GM23338 (cell line): ENCODE data around the gene TRAPPC12. TPM values are rescaled to one million over a fixed set of nuclear protein-coding genes. Genes with fewer than 3 reads are reported as not detected.

Experiments used
- ATAC-seq: fragments of 200-7000 bp; cut with Tn5 transposase; 3 replicates; pipeline ENCODE4 v1.9.1; 2020
- DNase-seq: peaks from one replicate; pipeline ENCODE4 v3.0.0-alpha.2; 2015; ENCODE audit warnings: low spot score
- H2AFZ ChIP-seq: fragments of 200-600 bp; sonication (generic); 2 replicates; pipeline ENCODE4 v1.8.0; 2016; ENCODE audit warnings: antibody characterized with exemption, mild to moderate bottlenecking, moderate library complexity
- H3F3A ChIP-seq: fragments of 200-600 bp; sonication (generic); replicated peaks from 2 replicates; pipeline ENCODE4 v1.8.0; 2017; ENCODE audit warnings: antibody characterized with exemption, mixed run types, low read depth
- H3K27ac ChIP-seq: fragments of 200-600 bp; sonication (generic); 2 replicates; pipeline ENCODE4 v1.6.1; 2016; ENCODE audit warnings: low read depth
- H3K27me3 ChIP-seq: fragments of 200-600 bp; sonication (generic); 2 replicates; pipeline ENCODE4 v1.8.0; 2016; ENCODE audit warnings: mild to moderate bottlenecking, mixed run types, moderate library complexity; ENCODE audit not compliant: insufficient read depth
- H3K36me3 ChIP-seq: fragments of 200-600 bp; sonication (generic); 2 replicates; pipeline ENCODE4 v1.8.0; 2016; ENCODE audit warnings: mild to moderate bottlenecking; ENCODE audit not compliant: insufficient read depth
- H3K4me1 ChIP-seq: fragments of 200-600 bp; sonication (generic); 2 replicates; pipeline ENCODE4 v1.8.0; 2016; ENCODE audit warnings: mild to moderate bottlenecking, moderate library complexity; ENCODE audit not compliant: insufficient read depth
- H3K4me2 ChIP-seq: fragments of 200-600 bp; sonication (generic); 2 replicates; pipeline ENCODE4 v1.7.1; 2017; ENCODE audit warnings: mixed run types
- H3K4me3 ChIP-seq: fragments of 200-600 bp; sonication (generic); 2 replicates; pipeline ENCODE4 v1.6.1; 2016; ENCODE audit warnings: mixed run types
- H3K79me2 ChIP-seq: fragments of 200-600 bp; sonication (generic); replicated peaks from 2 replicates; pipeline ENCODE4 v1.8.0; 2017; ENCODE audit warnings: mild to moderate bottlenecking; ENCODE audit not compliant: insufficient read depth
- H3K9me2 ChIP-seq: fragments of 200-600 bp; sonication (generic); 2 replicates; pipeline ENCODE4 v1.8.0; 2017; ENCODE audit not compliant: insufficient read depth
- H4K20me1 ChIP-seq: fragments of 200-600 bp; sonication (generic); replicated peaks from 2 replicates; pipeline ENCODE4 v1.8.0; 2017; ENCODE audit warnings: mild to moderate bottlenecking; ENCODE audit not compliant: insufficient read depth
- H3K27ac Mint-ChIP-seq: 2 replicates; pipeline ENCODE4 v1.8.0; 2020; ENCODE audit warnings: inconsistent platforms, mild to moderate bottlenecking, moderate library complexity, mixed read lengths
- H3K27me3 Mint-ChIP-seq: 3 replicates; pipeline ENCODE4 v1.8.0; 2022; ENCODE audit warnings: low read depth, mild to moderate bottlenecking, moderate library complexity, mixed read lengths, inconsistent platforms; ENCODE audit not compliant: insufficient read depth, poor library complexity
- H3K36me3 Mint-ChIP-seq: 3 replicates; pipeline ENCODE4 v1.8.0; 2021; ENCODE audit warnings: low read depth, mild to moderate bottlenecking, inconsistent platforms, moderate library complexity, mixed read lengths
- H3K4me1 Mint-ChIP-seq: 3 replicates; pipeline ENCODE4 v1.8.0; 2020; ENCODE audit warnings: mild to moderate bottlenecking, inconsistent platforms, mixed read lengths
- H3K4me3 Mint-ChIP-seq: 3 replicates; pipeline ENCODE4 v1.8.0; 2021; ENCODE audit warnings: moderate library complexity, mild to moderate bottlenecking, inconsistent platforms, mixed read lengths
- H3K9me3 Mint-ChIP-seq: 3 replicates; pipeline ENCODE4 v1.8.0; 2020; ENCODE audit warnings: moderate library complexity, mild to moderate bottlenecking, inconsistent platforms, mixed read lengths
- CREB1 ChIP-seq: fragments of 250-450 bp; sonication (Bioruptor Pico); IDR thresholded peaks from 2 replicates; pipeline ENCODE4 v1.5.0; 2020; ENCODE audit warnings: low read depth, mild to moderate bottlenecking, moderate library complexity
- EZH2 ChIP-seq: fragments of 200-600 bp; sonication (generic); IDR thresholded peaks from one replicate; pipeline ENCODE4 v1.8.0; 2017; ENCODE audit warnings: antibody characterized with exemption, mild to moderate bottlenecking, low read depth; ENCODE audit not compliant: unreplicated experiment
- EZH2phosphoT487 ChIP-seq: fragments of 200-600 bp; sonication (generic); IDR thresholded peaks from one replicate; pipeline ENCODE4 v1.8.1; 2018; ENCODE audit warnings: antibody characterized with exemption; ENCODE audit not compliant: unreplicated experiment
- JUNB ChIP-seq: IDR thresholded peaks from one replicate; pipeline ENCODE4 v1.6.1; 2016; ENCODE audit warnings: antibody characterized with exemption; ENCODE audit not compliant: unreplicated experiment
- NANOG ChIP-seq: IDR thresholded peaks from 2 replicates; pipeline ENCODE4 v1.6.1; 2016; ENCODE audit warnings: antibody characterized with exemption, borderline replicate concordance
- STAT1 ChIP-seq: IDR thresholded peaks from one replicate; pipeline ENCODE4 v1.6.1; 2016; ENCODE audit warnings: antibody characterized with exemption; ENCODE audit not compliant: unreplicated experiment
- ZNF114 ChIP-seq: fragments of 250-450 bp; sonication (Bioruptor Pico); IDR thresholded peaks from 2 replicates; pipeline ENCODE4 v1.5.0; 2020; ENCODE audit warnings: mild to moderate bottlenecking, moderate library complexity
- ZNF331 ChIP-seq: fragments of 250-450 bp; sonication (Bioruptor Pico); IDR thresholded peaks from 2 replicates; pipeline ENCODE4 v1.5.0; 2020; ENCODE audit warnings: low read depth, mild to moderate bottlenecking, moderate library complexity
- polyA plus RNA-seq: library from polyadenylated mRNA; unstranded; fragments of >200 nt; fragmentation: Nextera tagmentation; extraction: Ambion mirVana; gene quantifications from 2 replicates; pipeline ENCODE4 v1.2.1, GENCODE V29; 2016
- total RNA-seq: library from RNA; depleted of rRNA; stranded (reverse); fragments of >200 nt; shearing (Covaris generic); gene quantifications from 2 replicates; pipeline ENCODE4 v1.2.3, GENCODE V29; 2014
- TF ChIP-seq, protein P1 (sequence below): fragments of 250-450 bp; sonication (Bioruptor Pico); IDR thresholded peaks from 2 replicates; pipeline ENCODE4 v1.5.0; 2020; ENCODE audit warnings: mild to moderate bottlenecking, moderate library complexity
- TF ChIP-seq, protein P2 (sequence below): IDR thresholded peaks from one replicate; pipeline ENCODE4 v1.6.1; 2018; ENCODE audit warnings: antibody characterized with exemption; ENCODE audit not compliant: unreplicated experiment

The TRAPPC12 gene
- total and polyA plus RNA-seq, 2 experiments from 2014 or later: 48.9 to 57.7 TPM

DNA sequence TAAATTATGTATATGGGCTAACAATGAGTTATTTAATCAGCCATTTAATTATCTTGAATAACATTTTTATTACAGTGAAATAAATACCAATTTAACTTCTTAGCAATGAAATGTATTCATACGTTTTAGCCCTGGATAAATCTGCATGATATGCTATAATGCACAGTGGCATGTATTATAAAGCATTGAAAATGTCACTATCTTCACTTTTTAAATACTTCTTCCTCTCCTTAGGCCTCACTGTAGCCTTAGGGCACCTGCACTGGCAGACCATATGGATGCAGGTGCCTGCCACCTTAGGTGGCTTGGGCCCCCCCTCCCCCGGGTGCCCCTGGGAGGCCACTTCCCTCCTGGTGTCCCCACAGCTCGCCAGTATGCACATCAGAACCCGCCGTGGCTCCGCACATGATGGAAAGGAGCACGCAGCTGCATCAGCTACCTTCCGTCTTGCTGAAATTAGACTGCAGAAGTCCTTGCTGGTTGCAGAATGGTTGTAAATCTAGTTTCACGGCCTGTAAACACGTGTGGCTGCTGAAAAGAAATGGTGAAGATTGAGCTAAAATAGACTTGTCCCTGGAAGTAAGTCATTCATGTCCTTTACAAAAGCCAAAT, 83.1 kb downstream of the TRAPPC12 start (continued):
- TF ChIP-seq, protein P1, sequence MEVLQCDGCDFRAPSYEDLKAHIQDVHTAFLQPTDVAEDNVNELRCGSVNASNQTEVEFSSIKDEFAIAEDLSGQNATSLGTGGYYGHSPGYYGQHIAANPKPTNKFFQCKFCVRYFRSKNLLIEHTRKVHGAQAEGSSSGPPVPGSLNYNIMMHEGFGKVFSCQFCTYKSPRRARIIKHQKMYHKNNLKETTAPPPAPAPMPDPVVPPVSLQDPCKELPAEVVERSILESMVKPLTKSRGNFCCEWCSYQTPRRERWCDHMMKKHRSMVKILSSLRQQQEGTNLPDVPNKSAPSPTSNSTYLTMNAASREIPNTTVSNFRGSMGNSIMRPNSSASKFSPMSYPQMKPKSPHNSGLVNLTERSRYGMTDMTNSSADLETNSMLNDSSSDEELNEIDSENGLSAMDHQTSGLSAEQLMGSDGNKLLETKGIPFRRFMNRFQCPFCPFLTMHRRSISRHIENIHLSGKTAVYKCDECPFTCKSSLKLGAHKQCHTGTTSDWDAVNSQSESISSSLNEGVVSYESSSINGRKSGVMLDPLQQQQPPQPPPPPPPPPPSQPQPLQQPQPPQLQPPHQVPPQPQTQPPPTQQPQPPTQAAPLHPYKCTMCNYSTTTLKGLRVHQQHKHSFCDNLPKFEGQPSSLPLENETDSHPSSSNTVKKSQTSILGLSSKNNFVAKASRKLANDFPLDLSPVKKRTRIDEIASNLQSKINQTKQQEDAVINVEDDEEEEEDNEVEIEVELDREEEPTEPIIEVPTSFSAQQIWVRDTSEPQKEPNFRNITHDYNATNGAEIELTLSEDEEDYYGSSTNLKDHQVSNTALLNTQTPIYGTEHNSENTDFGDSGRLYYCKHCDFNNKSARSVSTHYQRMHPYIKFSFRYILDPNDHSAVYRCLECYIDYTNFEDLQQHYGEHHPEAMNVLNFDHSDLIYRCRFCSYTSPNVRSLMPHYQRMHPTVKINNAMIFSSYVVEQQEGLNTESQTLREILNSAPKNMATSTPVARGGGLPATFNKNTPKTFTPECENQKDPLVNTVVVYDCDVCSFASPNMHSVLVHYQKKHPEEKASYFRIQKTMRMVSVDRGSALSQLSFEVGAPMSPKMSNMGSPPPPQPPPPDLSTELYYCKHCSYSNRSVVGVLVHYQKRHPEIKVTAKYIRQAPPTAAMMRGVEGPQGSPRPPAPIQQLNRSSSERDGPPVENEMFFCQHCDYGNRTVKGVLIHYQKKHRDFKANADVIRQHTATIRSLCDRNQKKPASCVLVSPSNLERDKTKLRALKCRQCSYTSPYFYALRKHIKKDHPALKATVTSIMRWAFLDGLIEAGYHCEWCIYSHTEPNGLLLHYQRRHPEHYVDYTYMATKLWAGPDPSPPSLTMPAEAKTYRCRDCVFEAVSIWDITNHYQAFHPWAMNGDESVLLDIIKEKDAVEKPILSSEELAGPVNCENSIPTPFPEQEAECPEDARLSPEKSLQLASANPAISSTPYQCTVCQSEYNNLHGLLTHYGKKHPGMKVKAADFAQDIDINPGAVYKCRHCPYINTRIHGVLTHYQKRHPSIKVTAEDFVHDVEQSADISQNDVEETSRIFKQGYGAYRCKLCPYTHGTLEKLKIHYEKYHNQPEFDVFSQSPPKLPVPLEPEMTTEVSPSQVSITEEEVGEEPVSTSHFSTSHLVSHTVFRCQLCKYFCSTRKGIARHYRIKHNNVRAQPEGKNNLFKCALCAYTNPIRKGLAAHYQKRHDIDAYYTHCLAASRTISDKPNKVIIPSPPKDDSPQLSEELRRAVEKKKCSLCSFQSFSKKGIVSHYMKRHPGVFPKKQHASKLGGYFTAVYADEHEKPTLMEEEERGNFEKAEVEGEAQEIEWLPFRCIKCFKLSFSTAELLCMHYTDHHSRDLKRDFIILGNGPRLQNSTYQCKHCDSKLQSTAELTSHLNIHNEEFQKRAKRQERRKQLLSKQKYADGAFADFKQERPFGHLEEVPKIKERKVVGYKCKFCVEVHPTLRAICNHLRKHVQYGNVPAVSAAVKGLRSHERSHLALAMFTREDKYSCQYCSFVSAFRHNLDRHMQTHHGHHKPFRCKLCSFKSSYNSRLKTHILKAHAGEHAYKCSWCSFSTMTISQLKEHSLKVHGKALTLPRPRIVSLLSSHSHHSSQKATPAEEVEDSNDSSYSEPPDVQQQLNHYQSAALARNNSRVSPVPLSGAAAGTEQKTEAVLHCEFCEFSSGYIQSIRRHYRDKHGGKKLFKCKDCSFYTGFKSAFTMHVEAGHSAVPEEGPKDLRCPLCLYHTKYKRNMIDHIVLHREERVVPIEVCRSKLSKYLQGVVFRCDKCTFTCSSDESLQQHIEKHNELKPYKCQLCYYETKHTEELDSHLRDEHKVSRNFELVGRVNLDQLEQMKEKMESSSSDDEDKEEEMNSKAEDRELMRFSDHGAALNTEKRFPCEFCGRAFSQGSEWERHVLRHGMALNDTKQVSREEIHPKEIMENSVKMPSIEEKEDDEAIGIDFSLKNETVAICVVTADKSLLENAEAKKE (CRISPR knock-in tag): no peak
- TF ChIP-seq EZH2phosphoT487 (no peak), ZNF331 (CRISPR knock-in tag) (no peak), NANOG (no peak), CREB1 (CRISPR knock-in tag) (no peak), STAT1 (no peak)

DNA sequence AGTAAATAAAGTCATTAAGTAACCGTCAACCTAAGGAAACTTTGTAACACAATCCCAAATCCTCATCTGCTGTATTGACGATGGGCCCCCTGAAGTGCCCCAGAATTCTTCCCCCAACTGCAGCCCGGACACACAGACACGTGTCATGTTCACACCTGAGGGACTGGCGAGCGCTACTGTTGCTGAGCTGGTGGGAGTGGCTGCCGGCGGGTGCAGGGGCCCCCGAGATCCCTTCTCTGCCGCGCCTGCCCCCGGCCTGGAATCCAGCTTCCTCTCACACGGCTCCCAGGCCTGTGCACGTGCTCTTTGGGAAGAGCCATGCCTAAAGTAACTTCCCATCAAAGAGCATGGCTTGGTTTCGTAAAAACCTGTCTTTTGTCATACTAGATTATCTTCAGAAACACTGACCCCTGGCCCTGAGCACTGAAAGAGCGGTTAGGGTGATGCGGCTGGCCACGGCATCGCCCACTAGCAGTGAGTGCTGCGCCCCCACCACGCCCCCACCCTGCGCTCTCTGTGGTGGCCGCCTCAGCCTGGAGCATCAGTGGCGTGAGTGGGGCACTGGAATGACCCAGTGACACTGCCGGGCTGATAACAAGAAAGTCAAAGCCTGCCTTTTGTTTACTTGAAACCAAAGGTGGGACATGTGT, 83.8 kb downstream of the TRAPPC12 start:
- Histone ChIP-seq H3K79me2 (no peaks in the 10 kb centered on the region), H3F3A (no peaks in the 10 kb centered on the region), H3K4me2 (peak overlapping the region; percentile 32; the same call in 1 of the 2 replicates), H3K4me3 (no peak overlapping the region), H3K9me2 (no peaks in the 10 kb centered on the region), H3K27me3 (no peaks in the 10 kb centered on the region), H3K4me1 (no peaks in the 10 kb centered on the region), H3K36me3 (no peaks in the 10 kb centered on the region), H2AFZ (no peak overlapping the region), H3K27ac (0 out of 2 replicates have a peak overlapping the region, but pooled peaks have one; percentile 15), H4K20me1 (no peaks in the 10 kb centered on the region)
- peaks cover 10% of the 10 kb centered on the region for H3K27me3 Mint-ChIP-seq
- H3K4me1 Mint-ChIP-seq: peaks cover 28% of the 10 kb centered on the region
- H3K9me3 Mint-ChIP-seq: no peaks in the 10 kb centered on the region
- no peak overlapping the region for H3K4me3 Mint-ChIP-seq
- DNase-seq (no peak), ATAC-seq (no peak)
- peak overlapping the region; percentile 20 for H3K27ac Mint-ChIP-seq
- peaks cover 18% of the 10 kb centered on the region for H3K36me3 Mint-ChIP-seq
- TF ChIP-seq JUNB (no peak), EZH2phosphoT487 (no peak), ZNF114 (CRISPR knock-in tag) (no peak), EZH2 (no peak), NANOG (no peak)
- TF ChIP-seq, protein P2, sequence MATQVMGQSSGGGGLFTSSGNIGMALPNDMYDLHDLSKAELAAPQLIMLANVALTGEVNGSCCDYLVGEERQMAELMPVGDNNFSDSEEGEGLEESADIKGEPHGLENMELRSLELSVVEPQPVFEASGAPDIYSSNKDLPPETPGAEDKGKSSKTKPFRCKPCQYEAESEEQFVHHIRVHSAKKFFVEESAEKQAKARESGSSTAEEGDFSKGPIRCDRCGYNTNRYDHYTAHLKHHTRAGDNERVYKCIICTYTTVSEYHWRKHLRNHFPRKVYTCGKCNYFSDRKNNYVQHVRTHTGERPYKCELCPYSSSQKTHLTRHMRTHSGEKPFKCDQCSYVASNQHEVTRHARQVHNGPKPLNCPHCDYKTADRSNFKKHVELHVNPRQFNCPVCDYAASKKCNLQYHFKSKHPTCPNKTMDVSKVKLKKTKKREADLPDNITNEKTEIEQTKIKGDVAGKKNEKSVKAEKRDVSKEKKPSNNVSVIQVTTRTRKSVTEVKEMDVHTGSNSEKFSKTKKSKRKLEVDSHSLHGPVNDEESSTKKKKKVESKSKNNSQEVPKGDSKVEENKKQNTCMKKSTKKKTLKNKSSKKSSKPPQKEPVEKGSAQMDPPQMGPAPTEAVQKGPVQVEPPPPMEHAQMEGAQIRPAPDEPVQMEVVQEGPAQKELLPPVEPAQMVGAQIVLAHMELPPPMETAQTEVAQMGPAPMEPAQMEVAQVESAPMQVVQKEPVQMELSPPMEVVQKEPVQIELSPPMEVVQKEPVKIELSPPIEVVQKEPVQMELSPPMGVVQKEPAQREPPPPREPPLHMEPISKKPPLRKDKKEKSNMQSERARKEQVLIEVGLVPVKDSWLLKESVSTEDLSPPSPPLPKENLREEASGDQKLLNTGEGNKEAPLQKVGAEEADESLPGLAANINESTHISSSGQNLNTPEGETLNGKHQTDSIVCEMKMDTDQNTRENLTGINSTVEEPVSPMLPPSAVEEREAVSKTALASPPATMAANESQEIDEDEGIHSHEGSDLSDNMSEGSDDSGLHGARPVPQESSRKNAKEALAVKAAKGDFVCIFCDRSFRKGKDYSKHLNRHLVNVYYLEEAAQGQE: no peak
